ENCODE results near the gene SETD5. TPM values are rescaled to one million over a fixed set of nuclear protein-coding genes. Genes with fewer than 3 reads are reported as not detected.

SETD5 gene
- total RNA-seq, 1 donor from 2014 or later = 99.5 TPM

DNA sequence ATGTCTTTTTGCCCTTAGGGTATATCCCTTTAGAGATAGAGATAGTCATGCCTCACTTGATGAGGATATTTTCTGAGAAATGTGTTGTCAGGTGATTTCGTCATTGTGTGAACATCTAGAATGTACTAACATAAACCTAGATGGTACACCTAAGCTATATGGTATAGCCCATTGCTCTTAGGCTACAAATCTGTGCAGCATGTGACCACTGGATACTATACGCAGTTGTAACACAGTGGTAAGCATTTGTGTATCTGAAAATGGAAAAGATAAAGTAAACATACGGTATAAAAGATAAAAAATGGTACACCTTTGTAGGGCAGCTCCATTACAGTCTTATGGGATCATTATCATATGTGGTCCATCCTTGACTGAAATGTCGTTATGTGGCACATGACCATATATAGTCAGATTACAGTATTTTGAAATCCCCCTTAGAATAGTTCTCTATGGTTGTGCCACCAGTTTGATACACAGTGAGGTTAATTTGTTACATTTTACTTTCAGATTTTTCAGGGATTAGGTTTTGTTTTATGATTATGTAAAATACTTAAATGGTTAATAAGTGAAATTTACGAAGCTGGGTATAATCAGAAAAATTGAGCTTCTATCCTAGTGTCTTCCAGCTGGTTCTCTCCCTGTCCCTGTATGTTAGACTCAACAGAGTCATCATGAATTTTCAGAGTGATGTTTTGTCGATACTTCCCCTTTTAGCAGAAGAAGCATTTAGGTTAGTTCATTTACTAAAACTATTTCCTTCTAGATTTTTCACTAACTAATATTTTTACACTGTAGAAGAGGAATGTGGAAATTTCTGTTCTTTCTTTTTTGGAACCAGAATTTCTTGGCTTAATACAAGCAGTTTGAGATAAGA, 12.8 kb downstream of the SETD5 start:
- no peak for DNase-seq (ENCODE audit: low read depth)

DNA sequence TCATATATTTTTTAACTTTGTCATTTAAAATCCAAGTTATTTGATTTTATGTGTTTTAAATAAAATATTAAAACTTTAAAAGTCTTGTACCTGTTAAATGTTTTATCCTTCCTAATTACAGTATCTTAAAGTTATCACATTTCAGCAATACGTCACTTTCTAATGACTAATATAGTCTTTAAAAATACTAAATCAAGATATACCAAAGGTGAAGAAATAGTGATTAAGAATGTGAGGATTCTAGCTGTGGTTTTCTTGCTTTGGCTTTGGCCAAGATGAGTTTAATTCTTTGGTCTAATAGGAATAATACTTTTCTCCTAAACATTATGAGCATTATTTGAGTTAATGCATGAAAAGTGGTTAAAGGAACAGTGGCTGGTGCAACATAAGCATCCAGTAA, 13.9 kb downstream of the SETD5 start:
- DNase-seq (ENCODE audit: low read depth) = no peak

DNA sequence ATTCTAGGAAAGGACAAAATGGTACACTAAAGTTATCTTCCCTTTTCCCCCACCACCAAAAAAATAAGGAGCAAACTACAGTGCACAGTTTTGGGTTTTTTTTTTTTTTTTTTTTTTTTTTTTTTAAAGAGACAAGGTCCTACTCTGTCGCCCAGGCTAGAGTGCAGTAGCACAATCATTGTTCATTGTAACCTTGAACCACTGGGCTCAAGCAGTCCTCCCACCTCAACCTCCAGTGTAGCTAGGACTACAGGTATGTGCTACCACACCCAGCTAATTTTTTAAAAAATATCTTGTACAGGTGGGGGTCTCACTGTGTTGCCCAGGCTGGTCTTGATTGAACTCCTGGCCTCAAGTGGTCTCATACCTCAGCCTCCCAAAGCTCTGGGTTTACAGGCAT, 14.9 kb downstream of the SETD5 start:
- DNase-seq (ENCODE audit: low read depth) = no peak

DNA sequence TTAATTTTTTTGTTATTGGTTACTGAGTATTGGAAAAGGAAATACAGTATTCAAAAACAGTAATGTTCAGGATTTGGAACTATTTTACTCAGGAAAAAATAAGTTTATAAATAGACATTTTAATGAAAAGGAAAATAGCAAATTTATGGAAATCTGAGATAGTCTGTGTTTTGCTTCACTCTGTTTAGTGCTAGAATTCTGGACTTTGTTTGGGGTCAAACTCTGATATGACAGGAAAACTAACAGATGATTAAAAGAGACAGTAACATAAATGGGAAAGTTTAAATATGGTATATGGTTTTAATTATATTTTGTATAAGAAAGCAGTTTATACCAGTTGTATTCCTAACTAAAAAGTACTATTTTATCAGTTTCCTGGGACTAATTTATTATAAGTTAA, 17.4 kb downstream of the SETD5 start:
- no peak for DNase-seq (ENCODE audit: low read depth)

DNA sequence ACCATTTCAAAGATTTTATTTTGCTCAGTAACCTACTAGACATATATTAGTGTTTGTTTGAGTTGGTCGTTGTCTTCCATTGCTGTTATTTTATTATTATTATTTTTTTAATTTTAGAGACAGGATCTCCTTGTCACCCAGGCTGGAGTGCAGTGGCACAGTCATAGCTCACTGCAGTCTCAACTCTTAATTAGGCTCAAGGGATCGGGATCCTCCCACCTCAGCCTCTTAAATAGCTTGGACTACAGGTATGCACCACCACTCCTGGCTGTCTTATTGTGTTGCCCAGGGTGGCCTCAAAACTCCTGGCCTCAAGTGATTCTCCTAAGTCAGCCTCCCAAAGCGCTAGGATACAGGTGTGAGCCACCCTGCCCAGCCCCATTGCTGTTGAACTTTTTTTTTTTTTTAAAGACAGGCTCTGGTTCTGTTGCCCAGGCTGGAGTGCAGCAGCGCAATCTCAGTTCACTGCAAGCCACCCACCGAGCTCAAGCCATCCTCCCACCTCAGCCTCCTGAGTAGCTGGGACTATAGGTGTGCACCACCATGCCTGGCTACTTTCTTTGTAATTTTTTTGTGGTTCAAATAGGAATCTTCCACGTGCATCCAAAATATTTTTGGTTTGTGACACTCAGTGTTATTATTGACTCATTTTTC, 18.2 kb downstream of the SETD5 start:
- no peak for DNase-seq (ENCODE audit: low read depth)

DNA sequence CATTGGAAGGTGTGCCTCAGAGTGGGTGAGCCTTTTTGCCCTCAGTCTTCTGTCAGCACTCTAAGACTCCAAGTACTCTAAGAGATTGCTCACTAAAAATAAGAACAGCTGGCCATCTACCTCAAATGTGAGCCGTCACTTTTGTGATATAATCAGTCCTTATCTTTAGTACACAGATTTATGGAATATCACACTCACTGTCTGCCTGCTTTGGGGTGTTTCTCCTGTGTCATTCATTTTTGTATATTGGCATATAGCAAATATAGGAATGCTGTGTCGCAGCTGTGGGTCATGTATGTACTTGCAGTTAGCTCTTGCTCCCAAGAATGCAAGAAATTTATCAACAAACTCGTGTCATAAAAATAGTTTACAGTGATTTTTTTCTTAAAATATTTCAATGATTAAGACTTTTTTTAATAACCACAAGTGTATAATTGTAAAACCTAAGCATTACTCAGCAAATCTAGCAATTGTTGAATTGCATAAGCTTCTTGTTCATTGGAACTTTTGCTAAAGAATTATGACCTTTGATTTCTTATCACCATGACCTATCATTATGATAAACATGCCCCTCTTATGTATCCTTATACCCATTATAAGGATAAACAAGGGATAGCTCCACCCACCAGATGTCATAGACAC, 18.8 kb downstream of the SETD5 start:
- no peak for DNase-seq (ENCODE audit: low read depth)

DNA sequence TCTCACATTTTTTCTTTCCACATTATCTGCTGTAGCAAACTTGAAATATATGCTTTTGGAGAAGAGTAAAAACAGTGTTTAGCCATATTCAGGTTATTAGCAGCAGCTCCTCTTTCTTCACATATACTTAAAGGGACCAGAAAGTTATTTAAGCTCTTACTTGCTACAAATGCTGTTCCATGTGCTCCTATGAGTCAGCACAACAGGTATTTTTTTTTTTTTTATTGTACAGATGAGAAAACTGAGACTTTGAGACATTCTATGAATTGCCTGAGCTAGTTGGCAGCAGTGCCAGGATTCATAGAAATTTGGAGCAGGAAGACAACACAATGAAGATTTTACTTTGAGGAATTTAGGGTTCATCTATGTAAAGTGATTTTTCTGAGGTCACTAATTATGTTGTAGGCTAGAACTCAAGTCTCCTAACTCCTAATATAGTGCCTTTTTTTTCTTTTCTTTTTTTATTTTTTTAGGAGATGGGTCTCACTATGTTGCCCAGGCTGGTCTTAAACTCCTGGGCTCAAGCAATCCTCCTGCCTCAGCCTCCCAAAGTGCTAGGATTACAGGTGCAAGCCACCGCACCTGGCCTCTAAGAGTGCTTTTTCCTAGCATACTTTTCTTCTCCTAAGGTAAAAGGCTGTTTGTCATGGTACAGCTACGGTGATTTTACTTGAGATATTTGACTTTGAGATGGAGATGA, 23.6 kb downstream of the SETD5 start:
- peak; percentile 67 for DNase-seq (ENCODE audit: low read depth)

DNA sequence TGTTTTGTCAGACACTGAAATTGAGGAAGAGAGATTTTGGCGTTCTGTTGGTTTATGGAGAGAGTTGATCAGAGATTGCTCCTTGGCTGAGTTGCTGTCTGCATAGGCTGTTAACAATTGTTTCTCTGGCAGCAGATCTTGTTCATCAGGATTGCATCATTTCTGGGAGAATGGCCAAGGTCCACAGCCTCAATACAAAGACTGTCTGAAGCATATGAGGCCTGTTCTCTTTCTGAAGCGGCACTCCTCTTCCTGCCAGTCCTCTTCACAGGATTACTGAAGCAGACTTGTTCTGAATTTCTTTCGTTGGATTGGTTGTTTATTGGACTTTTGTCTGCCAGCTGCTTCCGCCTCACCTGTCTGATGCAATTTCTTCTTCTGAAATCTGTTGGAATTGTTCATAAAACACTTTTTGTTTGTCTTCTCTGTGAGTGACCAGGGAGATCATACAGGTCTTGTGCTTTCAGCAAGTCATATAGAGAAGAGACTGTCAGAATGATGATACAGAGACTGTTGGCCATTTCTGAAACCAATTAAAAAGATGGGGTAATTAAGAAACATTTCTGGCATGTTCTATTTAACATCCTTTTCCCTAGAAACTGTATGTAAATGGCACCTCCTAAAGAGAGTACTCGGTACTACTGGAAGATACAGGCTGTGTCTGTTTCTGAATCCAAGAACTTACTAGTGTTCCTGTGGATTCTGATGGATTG, 25.5 kb downstream of the SETD5 start:
- DNase-seq (ENCODE audit: low read depth) = peak; percentile 96

DNA sequence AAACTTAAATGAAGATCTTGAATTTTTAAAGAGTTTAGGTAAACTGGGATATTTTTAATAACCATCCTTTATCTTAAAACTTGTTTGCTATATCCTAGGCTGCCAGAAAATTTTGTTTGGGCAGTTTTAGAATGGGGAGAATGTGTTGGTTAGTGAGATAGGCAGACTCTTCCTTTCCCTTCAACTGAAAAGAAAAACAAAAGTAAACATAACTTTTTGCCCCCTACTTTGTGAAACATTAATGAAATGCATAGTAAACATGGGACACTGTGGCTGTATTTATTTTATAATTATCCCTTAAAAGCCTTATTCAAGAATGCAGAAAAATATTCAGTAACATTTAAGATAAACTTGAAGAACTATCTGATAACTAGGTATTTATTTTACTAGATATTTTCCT, 31.0 kb downstream of the SETD5 start:
- no peak for DNase-seq (ENCODE audit: low read depth)

DNA sequence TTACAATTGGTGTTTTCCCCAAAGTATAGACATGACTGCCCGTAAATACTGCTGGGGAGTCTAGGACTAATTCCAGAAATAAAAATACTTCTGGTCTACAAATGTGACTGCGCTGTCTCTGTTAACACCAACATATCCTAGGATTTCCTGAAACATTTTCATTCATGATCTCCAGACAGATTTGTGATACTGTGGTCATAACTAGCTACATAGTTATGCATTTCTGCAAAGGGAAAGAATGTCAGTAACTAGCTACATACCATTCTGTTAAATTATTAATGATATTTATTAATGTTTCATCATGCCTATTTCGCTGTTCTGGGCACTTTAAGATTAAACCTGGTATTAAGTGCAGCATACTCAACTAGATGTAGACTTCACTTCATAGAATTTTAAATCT, 33.3 kb downstream of the SETD5 start:
- DNase-seq (ENCODE audit: low read depth) = peak; percentile 16

DNA sequence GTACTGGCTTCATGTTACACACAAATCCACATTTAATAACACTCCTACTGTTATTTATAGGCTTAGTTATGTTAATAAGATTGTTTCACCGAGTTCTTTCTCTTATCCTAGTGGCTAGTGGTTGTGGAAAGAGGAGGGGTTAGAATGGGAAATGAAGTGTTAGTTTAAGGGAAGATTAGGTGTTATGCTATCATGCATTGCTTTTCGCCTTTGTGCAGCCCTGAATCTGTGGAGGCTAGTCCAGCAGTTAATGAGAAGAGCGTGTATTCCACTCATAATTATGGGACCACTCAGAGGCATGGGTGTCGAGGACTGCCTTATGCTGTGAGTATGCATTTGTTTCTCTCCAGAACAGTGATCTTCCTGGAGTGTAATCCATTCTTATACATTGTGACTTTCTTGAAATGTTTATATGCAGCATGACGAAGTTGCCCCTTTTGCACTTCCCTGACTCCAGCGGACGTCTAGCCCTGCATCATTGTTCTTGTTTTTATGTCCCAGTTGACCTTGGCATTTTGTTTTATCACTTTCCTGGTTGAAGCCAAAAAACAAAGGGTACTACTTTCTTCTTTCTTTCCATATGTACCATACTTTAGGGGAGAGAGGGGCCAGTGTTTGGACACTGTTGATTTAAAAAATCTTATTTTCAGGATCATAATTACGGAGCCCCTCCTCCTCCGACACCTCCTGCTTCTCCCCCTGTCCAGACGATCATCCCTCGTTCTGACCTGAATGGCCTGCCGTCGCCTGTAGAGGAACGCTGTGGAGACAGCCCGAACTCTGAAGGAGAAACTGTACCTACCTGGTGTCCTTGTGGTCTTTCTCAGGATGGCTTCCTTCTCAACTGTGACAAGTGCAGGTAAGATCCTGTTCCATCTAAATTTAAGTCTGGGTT, 36.5 kb downstream of the SETD5 start:
- no peak for DNase-seq (ENCODE audit: low read depth)

DNA sequence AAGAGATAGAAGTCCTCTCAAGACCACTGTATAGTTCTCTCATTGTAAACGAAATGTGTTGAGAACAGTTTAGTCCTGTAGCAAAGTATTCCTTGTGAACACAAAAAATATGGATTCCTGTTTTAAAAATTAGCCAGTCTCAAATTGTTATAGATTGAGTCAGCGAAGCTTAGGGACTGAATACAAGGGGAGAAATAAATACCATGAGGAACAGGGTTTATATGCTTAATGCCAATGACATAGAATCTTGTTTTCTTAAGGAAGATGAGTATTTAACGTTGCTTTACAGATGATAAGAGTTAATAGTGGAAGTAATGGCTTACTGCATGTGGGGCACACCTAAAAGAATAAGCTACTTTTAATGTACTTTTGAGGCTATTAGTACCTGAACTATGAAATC, 37.9 kb downstream of the SETD5 start:
- DNase-seq (ENCODE audit: low read depth) = no peak

DNA sequence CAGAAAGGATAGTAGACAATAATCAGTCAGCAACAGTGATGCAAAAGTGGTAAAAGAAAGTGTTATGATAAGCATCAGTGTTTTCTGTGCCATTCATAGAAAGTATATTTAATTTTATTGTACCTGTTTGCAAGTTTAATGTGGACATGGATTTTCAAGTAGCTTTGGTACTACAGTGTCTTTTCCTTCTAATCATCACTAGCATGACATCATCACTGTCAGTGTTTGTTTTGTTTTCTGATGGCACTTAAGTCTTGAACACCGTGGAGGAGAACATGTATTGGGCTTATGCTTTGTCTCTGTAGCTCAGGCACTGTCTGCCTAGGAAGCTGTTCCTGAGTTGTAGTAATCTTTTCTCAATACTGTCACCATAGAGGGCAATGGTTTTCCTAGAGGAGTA, 41.9 kb downstream of the SETD5 start:
- DNase-seq (ENCODE audit: low read depth) = no peak

DNA sequence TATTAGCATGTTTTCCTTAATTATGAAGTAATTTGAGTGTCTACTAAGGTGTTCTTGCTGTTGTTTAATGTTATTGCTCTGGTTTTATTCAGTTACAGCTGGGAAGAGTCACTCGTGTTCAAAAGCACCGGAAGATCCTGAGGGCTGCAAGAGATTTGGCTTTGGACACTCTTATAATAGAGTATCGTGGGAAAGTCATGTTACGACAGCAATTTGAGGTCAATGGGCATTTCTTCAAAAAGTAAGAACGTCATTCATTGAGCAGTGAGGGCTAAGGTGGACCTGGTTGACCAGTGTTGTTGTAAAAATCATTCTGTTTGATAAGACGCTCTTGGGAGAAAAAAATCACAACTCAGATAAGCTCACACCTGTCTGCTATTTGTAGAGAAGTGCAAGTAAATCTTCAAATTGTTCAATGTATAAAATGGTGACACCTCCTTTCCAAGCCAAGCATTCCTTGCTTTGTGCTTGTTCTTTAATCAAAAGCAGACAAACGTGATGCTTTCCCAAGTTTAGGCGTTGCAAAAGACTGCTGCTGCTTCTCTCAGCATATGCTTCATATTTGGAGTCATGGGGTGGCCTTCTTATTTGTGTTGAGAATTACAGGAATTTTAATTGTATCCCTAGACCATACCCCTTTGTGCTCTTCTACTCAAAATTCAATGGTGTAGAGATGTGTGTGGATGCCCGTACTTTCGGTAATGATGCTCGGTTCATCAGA, 44.2 kb downstream of the SETD5 start:
- DNase-seq (ENCODE audit: low read depth) = no peak

DNA sequence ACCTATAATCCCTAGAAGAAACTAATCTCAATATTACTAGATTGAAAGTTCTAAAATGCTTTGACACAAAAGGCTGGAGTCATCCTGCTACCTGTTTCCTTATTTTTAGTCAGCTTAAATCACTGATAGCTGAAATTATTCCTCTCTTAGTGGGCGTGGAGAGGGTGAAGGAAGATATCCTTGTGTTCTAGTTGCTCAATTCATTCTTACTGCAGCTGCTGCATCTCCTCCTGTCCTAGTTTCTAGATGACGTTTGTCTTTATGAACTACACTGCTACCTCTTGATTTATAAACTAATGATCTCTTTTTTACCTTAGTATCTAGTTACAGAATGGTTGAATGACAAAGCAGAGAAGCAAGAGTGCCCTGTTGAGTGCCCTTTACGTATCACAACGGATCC, 50.7 kb downstream of the SETD5 start:
- no peak for DNase-seq (ENCODE audit: low read depth)

DNA sequence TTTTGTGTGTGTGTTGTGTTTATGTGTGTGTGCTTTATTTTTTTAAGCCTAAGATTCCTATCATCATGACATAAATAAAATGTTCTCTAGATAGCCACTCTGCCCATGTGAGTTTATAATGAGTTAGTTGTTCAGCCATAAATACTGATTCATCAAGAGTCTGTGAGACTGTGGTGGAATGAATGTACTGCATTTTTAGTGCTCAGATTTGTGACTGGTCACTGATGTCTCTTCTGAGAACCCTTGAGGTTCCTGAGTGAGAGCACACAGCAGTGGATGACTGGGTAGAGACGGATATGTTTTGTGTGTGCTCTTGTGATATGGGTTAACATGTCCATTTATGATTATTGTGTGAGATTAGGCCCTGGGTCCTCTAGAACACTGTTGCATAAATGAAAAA, 51.2 kb downstream of the SETD5 start:
- DNase-seq (ENCODE audit: low read depth) = peak; percentile 13

DNA sequence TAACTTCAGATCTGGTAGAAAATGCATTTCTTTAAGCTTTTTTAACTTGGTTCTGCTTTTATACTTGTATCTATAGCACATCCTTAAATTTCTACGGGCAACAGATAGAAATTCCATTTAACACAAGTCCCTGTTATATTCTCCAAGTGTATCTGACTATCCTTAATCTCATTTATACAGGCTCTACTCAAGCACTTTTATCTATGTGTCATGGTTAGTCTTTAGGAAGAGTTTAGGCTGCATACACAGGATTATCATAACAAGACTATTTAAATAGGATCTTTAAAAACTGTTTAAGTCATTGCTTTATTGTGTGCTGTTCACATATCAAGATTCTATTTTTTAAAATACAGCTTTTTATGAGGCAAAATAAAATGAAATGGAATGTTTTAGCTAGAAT, 52.7 kb downstream of the SETD5 start:
- no peak for DNase-seq (ENCODE audit: low read depth)

DNA sequence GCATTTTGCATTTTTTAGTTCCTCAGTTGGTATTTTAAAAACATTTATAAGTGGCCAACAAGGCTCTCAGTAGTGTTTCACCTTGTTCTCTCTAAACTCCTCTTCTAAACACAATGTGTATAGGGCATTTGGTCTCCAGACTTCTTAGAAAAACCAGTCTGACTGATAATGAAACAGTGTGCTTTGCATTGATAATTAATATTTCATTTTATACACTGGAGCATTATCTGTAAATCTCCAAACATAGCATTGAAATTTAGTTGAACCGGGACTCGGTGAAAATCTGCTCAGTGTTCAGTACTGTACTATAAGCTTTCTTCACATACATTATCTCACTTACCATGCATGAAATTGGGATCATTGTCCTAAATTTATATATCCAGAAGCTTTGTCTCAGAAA, 53.6 kb downstream of the SETD5 start:
- DNase-seq (ENCODE audit: low read depth) = no peak

DNA sequence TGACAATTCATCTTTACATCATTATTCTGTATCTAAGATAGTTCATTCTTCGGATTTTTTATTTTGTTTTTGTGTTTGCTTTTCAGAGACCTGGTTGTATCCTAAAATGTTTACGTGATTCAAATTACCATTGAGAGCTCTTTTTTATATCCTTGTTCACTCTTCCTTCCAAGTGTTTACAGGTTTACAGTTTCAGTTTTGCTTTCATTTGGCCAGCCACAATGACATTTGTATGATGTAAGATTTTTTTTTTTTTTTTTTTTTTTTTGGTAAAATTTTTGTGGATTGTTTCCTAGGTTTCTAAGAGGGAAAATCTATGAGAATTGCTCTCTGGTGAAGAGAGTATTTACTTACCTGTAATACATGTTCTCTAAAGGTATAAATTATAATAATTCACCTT, 55.0 kb downstream of the SETD5 start:
- no peak for DNase-seq (ENCODE audit: low read depth)

DNA sequence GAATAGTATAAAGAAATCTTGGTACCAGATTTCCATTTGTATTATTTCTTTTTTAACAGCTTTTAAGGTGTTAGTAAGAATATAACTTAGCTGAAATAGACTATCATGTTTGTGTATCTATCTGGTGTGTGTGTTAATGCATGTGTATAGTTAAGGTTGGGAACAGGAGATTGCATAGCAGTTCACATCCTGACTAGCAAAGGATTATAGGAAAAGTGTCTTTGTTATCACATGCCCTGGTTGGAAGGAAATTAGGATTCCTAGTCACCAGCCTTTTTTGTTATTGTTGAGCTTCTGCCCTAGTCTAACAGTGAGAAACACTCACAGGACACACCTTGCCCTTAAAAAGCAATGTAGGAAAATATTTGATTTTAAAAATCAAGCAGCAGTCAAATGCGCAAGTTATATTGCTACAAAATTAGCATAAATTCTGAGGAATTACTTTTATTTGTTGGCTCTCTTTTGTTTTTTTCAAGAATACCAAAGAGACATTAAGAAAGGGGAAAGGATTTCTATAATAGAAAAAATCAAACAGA, 58.2 kb downstream of the SETD5 start:
- DNase-seq (ENCODE audit: low read depth) = no peak

Data from renal cortical epithelial cell (primary cell).